Left ventricle myocardium superior (tissue), 1 donor: ENCODE data around the gene COP1. TPM values are rescaled to one million over a fixed set of nuclear protein-coding genes. Genes with fewer than 3 reads are reported as not detected.

Source experiments
- ATAC-seq: fragments of 200-7000 bp; cut with Tn5 transposase; one replicate; pipeline ENCODE4 v1.9.1; 2020; ENCODE audit warnings: mild to moderate bottlenecking, moderate library complexity
- DNase-seq: peaks from one replicate; pipeline ENCODE4 v3.0.0-alpha.2; 2020
- intact Hi-C: fragments of 100-400 bp; cut with micrococcal nuclease; formaldehyde crosslinking; loops from one replicate; pipeline ENCODE4 v1.11.0; 2022
- total RNA-seq: library from RNA; stranded (reverse); fragmentation: NEBNext Ultra II Directional; extraction: Animal tissue kit (Norgen Biotek cat#: 25700); gene quantifications from one replicate; pipeline ENCODE4 v1.2.1, GENCODE V29; 2021
- donor health status: DM: no; HTN: yes; CAD: no; lungs with severe emphysema.

Gene COP1
- total RNA-seq, 1 donor from 2014 or later, result 20.3 TPM

DNA sequence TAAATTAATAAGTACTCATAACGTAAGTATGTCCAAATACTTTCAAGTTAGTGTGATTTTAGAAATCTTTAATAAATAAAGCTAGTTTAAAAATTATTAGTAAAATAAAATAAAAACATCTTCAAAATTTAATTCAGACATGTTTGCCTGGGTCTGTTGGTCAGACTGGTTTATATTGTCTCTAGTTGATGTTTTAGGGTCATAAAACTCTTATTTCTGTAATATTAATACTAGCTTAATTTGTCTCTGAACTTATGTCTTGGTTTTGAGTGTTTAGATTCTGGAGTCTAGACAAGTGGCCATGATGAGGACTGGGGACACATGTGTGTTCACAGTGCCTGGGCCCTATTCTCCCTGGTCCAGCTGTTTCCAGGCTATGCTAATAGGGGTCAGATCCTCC lies 279.1 kb downstream of the COP1 start:
- ATAC-seq (no peak), DNase-seq (no peak)
- intact Hi-C loops, result no loop called here

DNA sequence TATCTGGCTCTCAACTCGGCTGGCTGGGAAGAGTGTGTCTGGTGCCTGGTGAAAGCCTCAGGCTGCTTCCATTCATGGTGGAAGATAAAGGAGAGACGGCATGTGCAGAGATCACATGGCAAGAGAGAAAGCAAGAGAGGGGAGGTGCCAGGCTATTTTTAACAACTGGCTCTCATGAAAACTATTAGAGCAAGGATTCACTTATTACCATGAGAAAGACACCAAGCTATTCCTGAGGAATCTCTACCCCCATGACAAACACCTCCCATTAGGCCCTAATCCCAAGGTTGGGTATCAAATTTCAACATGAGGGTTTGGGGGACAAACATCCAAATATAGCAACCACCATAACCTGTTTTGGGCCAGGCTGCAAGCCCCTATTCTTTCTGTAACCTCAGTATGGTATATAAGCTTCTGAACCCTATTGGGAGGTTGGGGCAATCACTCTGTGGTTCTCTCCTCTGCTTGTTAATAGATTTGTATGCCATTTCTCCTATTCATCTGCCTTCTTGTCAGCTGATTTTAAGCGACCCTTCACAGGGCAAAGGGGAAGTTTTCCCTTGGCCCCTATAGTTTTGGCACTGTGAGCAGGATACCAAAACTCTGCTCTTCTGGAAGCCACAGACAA lies 284.7 kb downstream of the COP1 start:
- ATAC-seq, result peak; percentile 27
- intact Hi-C loops, result no loop called here
- DNase-seq, result no peak

DNA sequence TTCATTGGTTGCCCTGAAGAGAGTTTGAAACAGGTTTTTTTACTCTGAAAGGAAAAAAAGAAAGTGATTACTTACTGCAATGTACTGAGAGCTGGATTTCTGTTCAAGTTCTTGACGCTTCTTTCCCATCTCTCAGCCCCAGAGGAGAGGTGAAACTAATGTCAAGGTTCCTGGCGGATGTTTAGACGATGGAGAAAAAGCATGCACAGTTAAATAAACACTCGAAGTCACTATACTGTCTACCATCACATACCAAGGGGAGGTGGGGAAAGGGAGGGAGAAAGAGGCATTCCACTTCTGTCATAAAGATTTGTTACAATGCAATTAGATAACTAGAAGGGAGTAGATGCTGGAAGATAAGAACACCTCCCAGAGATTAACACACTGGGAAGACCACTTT lies 286.7 kb downstream of the COP1 start:
- intact Hi-C loops, result no loop called here
- ATAC-seq (no peak), DNase-seq (no peak)

DNA sequence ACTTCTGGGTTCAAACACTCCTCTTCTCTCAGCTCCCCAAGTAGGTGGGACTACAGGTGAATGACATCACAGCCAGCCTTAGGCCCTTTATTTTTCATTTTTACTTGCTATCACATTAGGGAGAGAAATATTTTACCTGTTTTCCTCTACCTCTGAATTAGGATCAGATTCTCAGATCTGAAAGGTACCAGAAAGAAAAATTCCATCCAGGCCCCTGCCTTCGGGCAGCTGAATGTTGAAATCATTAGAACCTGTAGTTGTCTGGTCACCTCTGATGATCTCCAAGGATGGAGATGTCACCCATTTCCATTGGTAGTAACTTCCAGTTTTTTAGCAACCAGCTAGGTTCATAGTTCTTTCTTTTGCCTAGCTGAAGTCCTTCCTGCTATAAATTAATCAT lies 288.1 kb downstream of the COP1 start:
- no peak for ATAC-seq
- DNase-seq, result no peak
- intact Hi-C loops, result no loop called here

DNA sequence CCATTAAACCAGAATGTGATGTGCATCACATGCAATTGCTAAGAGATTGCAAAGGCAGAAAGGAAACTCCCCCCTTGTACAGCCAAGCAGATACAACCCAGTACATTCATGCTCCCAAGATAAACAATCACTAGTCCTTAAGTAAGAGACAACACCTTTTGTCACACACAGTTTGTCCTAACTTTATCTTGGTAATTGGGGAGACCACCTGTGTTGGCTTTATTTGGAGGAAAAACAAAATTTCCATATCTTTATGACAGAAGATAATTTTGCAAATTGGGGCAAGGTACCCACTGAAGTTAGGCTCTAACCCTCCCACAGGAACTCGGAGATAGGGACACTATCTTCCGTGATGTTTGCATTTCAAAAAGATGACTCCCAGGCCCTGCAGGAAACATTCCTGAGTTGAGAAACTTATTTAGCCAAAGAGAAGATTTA lies 288.7 kb downstream of the COP1 start:
- no peak for DNase-seq
- ATAC-seq, result no peak
- intact Hi-C loops, result no loop called here

DNA sequence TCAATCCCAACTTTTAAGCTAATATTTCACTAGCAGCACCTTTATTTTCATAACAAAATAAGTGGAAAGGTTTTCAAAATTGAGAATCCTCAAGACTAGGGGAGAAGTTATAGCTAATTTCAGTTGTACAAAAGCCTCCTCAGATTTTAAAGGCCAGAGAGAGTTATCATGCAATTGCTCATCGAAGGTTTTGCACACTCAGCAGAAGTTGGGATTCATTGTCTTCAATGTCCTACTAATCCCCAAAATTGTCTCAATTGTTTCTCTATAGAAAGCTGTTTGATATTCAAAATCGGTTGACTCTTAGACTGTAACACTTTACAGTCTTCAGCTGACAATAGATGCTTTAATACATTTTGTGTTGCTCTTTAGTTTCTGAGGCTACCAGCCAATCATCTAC lies 293.0 kb downstream of the COP1 start:
- intact Hi-C loops, result no loop called here

DNA sequence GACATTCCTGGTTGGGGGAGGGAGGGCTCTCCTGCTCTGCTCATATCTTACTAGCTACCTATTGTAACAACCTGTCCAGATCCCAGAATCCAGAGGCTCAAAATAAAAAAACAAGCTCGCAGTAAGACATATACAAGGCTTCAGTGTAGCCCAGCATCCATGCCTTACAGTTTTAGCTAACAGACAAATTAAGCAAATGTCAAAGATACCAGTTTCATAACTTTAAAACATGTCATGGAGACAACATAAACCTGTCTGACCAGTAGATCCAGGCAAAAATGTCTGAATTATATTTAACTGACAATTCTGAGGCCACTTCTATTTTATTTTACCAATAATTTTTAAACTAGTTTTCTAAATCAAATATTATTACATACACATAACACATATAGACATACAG lies 295.9 kb downstream of the COP1 start:
- DNase-seq, result no peak
- ATAC-seq, result no peak
- intact Hi-C loops, result no loop called here

More for the DNA sequence above, 293.0 kb downstream of the COP1 start:
- ATAC-seq (no peak), DNase-seq (no peak)

DNA sequence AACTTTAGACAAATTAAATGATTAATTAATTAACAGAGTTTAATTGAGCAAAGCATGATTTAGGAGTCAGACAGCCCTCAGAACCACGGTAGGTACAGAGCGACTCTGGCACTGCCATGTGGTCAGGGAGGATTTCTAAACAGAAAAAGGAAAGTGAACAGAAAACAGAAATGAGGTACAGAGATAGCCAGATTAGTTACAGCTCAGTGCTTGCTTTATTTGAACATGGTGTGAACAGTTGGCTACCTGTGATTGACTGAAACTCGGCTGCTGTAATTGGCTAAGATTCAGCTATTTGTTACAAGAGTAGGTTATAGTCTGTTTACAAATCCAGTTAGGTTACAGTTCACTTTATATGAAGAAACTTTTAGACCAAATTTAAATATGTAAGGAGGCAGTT lies 300.7 kb downstream of the COP1 start:
- ATAC-seq (no peak), DNase-seq (no peak)
- intact Hi-C loops, result no loop called here

DNA sequence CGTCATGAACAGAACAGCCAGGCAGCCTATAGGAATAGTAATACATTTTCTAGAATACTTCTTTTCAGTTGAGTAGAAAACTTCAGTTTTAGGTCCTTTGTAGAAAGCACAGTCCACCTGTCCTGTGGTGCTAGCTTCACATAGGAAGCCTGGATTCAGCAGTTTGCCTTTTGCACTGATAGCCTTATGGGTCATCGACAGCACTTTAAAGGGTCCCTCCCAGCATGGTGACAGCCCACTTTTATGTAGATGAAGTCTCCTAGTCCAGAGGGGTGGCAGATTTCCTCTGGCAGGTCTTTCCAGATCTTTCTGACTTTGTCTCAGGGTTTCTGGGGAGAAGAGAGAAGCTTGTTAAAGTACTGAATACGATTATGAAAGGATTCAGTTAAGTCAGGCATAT lies 302.3 kb downstream of the COP1 start:
- DNase-seq (no peak), ATAC-seq (no peak)
- intact Hi-C loops, result no loop called here

DNA sequence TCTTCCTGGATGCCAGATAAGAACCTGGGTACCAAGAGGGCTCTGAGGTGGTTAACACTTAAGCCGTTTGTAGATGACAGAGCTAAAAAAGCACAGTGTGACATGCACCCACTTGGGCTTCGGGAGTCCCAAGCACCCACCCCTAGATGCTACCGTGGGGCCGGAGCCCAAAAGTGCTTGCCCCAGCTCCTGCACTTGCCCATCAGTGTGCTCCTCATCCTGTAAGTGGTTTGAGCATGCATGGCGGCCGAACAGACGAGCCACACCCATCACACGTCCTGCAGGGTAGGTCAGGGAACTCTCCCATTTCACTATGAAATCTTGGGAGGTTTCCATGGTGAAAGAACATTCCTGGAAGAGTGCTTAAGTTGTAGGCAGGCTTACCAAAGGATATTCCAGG lies 304.8 kb downstream of the COP1 start:
- no peak for ATAC-seq
- intact Hi-C loops, result no loop called here
- DNase-seq, result no peak

DNA sequence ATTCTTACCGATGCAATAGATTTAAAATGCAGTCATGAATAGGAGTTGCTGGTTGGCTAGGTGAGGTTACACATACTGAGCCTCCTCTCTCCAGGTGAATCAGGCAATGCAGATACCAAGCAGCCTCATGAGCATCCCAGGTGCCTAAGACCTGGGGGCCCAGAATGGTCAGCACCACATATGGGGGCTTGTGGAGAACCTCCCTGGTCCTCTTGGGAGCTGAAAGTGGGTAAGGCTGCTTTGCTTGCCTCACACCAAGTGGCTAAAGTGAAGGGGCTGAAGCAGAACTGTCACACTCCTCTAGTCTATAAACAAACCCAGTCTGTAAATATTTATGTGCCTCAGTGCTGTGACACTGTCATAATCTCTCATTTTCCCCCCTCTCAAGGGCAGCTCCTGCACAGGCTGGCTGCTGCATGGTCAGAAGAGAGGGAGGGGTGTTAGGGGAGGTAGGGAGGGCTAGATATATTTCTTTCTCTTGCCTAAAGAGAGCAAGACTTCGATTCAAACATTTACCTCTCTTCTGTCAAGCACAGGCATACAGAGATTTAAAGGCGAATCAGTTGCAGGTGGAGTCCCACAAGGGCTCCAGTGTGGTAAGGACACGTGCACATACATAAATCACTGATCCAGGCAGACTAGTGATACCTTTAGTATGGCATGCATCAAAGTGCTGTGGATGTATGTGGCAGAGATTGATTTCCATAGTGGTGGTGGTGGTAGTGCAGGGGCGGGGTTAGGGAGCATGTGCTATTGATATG lies 305.8 kb downstream of the COP1 start:
- ATAC-seq (no peak), DNase-seq (no peak)
- intact Hi-C loops, result no loop called here

DNA sequence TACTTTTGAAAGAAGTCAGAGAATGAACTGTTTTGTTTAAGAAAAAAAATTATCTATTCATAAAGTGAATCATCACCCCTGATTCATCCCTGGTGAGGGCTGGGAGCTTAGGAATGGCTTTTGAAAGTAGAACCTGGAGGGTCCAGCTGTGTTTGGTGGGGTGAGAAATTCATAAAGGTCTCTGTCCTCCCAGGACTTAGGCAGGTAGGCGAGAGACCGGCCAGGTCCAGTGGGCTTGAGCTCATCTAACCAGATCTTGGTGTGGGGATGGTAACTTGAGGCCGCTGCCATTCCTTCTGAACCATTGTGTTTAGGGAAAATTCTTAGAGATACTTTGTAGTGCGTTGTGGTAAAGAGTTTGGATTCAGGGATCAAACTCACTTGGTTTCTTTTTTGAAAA lies 306.9 kb downstream of the COP1 start:
- DNase-seq (no peak), ATAC-seq (no peak)
- intact Hi-C loops, result no loop called here

DNA sequence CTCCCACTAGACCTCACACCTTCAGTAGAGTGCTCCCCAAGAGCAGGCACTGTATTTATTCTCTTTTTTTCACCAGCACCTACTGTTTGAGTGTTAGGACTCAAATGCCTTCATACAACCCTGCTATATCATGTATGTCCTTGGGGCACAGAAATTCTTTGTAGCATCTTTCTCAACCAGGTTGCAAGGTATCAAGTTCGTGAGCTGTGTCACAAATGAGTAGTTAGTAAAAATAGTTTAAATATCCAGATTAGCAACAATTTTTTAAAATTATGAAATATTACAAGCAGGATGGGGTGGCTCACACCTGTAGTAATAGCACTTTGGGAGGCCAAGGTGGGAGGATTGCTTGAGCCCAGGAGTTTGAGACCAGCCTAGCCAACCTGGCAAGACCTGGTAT lies 311.1 kb downstream of the COP1 start:
- intact Hi-C loops, result no loop called here
- DNase-seq, result no peak

More for the DNA sequence above, 311.1 kb downstream of the COP1 start:
- ATAC-seq, result no peak
